Panc1 (cell line): ENCODE data around the gene ARPC2.

Source experiments
- CTCF ChIP-seq: fragments of 450-650 bp; IDR thresholded peaks from 2 replicates; pipeline ENCODE4 v1.5.1; 2017; ENCODE audit warnings: mild to moderate bottlenecking
- POLR2AphosphoS5 ChIP-seq: IDR thresholded peaks from 2 replicates; pipeline ENCODE4 v1.6.1; 2012; ENCODE audit warnings: mild to moderate bottlenecking, low read depth, low read length, moderate library complexity
- TCF7L2 ChIP-seq: IDR thresholded peaks from 2 replicates; pipeline ENCODE4 v1.6.1; 2011; ENCODE audit warnings: mild to moderate bottlenecking, low read depth, low read length, inconsistent platforms

GRCh38 chr2:218271865-218272530 is 55.0 kb downstream of the ARPC2 start:
- no peak for TF ChIP-seq CTCF
- TF ChIP-seq POLR2AphosphoS5 = no peak
- TF ChIP-seq TCF7L2 = no peak
